Stimulated activated CD4-positive, alpha-beta T cell treated with anti-CD3 and anti-CD28 coated beads, Interleukin-4, amount 100 ng/mL, for 24 hours (primary cell): ENCODE results near the gene OTOP1.
"Not testable (repeated sequence)": the region's sequence is repeated elsewhere in the genome, so short reads cannot be mapped to it uniquely, and the experiment has no call there.

Experiments used
- DNase-seq: peaks from one replicate; pipeline ENCODE4 v3.0.0-alpha.2; 2020

Gene OTOP1

DNA sequence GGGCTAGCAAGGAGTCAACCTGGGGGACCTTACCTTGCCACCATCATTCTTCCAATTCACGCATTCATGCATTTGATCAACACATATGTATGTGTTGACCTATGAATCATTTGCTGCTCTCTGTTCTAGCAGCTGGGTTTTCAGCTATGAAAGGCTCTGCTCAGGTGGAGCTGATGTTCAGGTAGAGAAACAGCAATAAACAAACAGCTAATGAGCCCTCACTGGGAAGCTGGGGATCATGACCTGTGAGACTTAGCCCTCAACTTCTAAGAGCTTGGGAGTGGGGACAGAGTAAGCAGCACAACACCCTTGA, 1.6 kb upstream of the OTOP1 start:
- DNase-seq: no peak

DNA sequence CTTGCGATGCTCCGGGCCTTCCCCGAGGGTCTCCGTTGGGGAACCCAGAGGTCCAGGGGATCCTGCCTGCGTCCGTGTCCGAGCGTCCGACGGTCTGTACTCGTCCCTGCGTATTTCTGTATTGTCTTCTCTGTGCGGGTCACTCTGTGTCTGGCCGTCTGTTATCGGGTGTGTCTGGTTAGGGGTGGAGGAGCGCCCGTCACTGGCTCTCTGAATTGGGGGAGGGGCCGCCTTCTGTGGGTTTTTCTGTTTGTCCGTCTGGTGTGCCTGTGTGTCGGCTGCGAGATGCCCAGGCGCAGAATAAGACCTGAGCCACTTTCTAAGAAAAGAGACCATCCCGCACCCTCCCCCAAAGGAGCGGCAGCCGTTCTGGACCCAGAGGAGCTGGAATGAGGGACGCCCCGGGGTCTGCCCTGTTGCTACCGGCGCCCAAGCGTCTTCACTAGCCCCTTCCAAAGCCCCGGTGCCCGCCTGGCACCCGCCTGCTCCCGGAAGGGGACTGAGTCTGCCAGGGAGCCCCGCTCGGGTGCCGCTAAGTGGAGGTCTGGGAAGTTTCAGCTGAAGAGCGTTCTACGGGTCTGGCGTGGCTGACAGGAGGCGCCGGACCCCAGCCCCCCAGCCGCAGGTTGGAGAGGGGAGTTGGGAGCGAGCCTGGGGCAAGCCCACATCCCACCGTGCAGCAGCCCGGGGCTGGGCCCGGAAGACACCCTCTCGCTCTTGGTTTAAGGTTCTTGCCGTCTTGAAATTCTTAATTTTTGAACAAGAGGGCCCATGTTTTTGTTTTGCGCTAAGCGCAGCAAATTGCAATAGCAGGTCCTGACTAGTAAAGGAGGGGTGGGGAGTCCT, 1.0 kb upstream of the OTOP1 start:
- DNase-seq: no peak

DNA sequence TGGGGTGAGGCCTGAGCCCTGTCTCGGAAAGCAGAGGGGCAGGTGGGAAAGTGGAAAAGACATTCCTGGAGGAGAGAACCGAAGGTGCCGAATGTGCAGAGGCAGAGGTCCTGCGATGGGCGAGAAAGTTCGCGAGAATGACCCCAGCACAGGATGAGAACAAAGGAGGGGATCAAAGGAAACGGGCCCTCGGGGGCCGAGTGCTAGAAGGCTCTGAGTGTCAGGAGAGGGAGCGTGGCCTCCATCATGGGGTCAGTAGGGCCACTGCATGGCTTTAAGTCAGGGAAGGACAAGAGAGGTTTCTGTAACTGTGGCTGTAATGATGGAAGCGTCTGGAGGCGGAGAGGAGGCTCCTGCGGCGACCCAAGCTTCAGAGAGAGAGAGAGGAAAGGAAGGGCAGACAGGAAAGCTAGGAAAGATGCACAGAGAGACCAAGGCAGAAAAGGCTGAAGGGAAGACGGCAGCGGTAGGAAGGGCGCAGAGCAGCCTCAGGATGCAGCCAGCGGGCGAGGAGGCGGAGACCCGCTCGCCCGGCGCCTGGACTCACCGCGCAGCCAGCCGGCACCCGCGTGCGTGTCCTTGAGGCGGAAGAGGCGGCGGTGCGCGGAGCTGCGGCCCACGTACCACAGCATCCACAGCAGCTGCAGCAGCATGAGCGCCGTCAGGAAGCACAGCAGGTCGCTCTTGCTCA, 669 bp downstream of the OTOP1 start:
- DNase-seq: no peak

DNA sequence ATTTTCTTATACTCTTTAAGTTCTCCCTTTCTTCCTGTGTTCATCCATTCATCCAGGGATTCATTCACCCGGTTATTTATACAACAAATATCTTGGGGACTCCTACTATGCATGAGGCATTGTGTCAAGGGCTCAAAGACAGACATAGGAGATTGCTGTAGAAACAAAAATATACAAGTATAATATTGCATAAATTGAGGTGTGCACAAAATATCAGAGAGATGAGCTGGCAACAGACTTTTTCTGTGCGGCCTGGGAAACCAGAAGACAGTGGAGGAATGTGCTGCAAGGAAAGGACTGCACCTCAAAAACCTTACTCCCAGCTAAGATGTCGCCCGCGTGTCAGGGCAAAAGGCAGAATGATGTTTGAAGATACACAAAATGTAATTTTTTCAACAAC, 9.6 kb downstream of the OTOP1 start:
- DNase-seq: no peak

DNA sequence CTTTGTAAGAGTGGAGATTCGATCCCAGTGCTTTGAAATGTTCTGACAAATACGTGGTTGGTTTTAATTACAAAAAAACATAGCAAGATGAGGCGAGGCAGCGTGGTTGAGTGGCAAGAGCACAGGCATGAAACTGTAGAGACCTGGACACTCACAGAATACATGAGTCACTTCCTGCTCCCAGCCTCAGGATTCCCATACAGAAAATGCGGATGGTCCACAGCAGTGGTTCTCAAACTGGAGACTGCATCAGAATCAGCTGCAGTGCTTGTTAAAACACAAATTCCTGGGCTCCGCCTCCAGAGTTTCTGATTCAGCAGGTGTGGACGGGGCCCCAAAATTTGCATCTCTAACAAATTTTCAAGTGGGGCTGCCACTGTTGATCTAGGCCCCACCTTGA, 10.1 kb downstream of the OTOP1 start:
- DNase-seq: no peak

DNA sequence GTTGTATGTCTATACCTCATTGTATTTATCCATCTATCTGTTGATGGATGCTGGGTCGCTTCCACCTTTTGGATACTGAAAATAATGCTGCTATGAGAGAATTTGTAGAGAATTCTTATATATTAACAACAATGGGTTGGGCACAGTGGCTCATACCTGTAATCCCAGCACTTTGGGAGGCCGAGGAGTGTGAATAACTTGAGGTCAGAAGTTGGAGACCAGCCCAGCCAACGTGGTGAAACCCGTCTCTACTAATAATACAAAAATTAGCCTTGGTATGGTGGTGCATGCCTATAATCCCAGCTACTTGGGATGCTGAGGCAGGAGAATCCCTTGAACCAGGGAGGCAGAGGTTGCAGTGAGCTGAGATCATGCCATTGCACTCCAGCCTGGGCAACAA, 13.1 kb downstream of the OTOP1 start:
- not testable (repeated sequence) for DNase-seq

DNA sequence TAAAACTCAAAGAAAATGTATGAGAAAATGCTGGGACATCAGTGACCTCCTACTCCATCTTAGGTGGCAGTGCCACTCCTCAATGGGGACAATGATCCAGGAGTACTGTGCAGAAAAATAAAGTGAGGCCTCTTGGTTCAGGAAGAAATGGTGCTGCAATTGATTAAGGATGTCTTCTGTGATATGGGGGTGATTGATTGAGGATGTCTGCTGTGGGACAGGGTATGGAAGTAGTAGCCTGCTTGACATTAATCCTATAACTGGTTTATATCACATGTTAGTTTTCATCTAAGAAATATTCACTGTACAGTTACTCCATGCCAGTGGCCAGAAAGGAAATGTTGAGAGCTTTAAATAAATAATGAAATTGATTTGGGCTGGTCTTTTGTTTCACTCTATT, 20.5 kb downstream of the OTOP1 start:
- DNase-seq: no peak

DNA sequence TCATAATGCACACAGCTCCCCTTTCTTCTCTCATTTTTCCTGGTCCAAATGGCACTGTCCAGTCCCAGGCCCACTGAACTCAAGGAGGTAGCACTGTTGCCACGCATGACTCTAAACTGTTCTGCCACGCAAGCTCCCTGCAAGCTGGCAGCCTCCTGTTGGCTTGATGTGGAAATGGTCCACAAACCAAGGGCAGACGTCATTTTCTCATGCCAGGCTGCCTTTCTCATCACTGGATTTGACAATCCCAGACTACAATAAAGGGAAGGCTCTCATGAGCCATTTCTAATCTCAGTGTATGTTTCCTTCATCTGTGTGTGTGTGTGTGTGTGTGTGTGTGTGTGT, 22.4 kb downstream of the OTOP1 start:
- DNase-seq: no peak

DNA sequence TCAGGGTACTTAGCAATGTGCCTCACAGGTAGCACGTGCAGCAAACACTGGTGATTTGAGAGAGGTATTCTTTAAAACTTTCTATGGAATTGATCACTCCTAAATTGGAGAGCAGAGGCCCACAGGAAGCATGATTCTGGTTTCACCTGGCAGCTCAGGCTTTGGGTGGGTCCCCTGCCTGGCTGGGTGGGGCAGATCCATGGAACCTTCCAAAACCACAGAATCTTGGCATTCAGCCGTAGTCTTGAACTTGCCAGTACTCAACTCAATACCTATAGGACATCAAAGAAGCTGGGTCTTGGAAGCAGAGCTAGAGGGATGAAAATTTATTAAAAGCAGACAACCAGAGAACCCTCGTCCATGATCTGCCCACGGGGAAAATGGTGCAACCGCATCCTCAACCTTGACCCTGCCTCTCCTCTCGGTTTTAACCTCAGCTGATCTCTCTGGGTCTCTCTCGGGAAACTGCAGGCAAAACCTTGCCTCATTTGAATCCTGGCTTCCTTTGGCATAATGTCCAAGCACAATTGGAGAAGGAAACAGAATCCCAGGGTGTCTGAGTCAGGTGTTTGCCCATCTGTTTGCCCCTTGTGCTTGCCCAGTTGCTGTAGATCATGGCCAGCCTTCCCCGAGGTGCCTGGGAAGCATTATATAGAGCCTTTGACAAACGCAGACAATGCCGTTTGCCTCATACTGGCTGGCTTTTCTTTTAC, 22.9 kb downstream of the OTOP1 start:
- no peak for DNase-seq

DNA sequence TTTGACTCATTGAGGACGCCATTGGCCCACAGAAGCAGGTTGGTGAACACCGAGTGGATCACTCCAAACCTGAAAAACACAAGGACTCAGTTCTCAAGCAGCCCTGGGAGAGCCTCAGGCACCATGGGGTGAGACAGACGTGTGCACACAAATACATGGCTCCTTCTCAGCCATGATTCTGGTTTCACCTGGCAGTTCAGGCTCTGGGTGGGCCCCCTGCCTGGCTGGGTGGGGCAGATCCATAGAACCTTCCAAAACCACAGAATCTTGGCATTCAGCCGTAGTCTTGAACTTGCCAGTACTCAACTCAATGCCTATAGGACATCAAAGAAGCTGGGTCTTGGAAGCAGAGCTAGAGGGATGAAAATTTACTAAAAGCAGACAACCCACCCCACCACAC, 24.2 kb downstream of the OTOP1 start:
- DNase-seq: no peak

DNA sequence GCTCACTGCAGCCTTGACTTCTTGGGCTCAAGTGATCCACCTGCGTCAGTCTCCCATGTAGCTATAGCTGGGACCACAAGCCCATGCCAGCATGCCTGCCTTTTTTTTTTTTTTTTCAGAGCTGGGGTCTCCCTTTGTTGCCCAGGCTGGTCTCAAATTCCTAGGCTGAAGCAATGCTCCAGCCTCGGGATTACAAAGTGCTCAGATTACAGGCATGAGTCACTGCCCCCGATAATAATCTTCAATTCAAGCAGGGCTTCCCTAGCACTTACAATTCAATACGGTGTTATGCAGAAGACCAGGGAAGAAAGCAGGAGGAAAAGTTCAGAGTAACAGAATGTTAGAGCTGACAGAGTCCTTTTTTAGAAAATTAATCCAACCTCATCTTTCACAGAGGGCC, 26.1 kb downstream of the OTOP1 start:
- DNase-seq: no peak

DNA sequence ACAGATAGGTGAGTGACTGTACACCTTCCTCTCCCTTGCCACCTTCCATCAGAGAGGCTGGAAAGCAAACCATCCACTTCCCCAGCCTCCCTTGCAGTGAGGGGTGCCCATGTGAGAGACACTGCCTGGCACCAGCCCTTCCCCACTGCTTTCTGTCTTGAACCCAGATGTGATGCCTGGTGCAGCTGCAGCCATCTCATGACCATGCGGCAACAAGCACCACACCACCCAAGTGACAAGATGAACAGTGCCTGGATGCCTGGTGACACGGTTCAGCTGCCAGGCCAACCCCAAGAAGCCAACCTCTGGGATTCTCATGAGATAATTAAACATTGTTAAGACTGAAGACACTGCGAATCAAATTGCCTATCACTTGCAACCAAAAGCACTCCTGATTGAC, 31.4 kb downstream of the OTOP1 start:
- no peak for DNase-seq

DNA sequence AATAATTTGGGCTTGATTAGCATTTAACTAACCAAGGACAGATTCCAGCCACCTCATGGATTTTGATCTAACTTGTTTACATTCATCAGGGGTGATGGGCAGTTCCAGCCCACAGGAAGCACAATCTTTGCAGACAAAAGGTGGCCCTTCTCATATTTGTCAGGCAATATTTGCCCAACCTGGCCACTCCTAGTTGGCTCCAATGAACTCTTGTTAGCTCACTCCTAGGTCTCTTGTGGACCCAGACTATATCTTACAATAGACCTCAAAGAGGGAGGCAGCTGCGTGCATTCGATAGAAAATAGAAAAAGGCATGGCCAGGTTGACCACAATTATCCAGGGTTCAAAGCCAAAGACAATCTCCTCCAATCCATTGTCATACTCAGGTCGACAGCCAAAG, 38.2 kb downstream of the OTOP1 start:
- not testable (repeated sequence) for DNase-seq

DNA sequence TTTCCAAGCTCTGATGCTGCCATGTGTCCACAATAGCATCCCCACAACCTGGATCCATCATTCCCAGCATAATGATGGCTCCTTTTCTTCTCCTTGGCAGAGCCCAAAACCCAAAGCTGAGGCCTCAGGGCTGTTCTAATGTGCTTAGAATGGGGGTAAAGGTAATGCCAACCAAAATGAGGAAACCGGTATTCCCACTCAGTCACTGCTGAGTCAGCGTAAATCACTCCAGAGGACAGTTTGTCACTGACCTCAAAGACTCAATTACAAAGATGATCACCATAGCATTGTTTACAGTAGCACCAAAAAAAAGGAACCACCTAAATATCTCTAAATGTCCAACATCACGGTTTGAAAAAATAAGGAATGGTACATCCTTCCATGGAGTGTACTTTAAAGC, 41.2 kb downstream of the OTOP1 start:
- DNase-seq: no peak

DNA sequence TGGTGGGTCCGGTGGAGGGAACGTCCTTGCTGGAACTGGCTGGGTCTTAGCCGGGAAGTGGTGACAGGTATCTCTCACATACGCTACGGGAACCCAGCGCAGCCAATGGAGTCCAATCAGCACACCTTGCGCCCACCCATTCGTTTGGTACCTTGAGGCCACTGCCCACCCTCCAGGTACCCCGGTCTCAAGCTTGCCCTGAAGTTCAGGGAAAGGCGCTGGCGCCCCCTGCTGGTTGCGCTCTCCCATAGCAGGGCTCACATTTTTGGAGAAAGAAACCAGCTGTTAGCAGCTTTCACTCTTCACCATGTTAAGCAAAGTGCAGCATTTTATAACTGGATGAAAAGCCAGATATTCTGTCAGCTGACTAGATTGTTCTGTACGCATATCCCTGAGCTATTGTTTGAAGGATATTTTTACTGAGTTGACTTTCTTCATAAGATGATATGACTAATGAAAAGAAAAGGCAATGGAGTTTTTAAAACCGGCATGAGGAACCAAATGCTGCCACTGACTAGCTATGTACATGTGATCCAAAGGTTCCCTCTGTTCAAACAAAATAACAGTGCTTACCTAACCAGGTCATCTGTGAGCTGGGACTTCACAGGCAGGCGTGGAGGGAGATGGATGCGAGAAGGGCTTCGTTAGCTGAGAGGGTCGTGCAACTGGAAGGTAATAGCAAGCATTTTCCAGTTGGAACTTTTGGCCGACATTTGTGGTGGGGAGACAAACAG, 43.7 kb downstream of the OTOP1 start:
- DNase-seq: no peak

DNA sequence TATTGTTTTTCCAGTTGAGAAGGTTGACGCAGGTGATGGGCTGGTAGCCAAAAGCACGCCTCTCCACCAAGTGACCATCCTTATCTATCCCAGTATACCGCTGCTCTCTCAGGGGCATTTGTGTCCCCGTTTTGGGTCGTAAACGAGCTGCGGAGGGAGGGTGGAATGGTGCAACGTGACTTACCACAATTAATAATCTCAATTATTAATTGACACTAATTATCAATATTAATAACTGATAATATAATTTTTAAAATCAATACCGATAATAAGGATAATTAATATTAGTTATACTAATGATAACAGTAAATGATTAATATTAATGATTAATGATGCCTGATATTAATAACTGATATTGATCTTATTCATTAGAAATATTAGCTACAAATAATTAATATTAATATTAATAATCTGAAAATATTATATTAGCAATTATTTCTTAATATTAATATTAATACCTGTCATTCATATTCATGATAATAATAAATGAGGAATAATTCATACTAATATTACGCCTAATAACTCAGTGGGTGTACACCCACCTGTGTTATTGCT, 56.1 kb downstream of the OTOP1 start:
- DNase-seq: no peak

DNA sequence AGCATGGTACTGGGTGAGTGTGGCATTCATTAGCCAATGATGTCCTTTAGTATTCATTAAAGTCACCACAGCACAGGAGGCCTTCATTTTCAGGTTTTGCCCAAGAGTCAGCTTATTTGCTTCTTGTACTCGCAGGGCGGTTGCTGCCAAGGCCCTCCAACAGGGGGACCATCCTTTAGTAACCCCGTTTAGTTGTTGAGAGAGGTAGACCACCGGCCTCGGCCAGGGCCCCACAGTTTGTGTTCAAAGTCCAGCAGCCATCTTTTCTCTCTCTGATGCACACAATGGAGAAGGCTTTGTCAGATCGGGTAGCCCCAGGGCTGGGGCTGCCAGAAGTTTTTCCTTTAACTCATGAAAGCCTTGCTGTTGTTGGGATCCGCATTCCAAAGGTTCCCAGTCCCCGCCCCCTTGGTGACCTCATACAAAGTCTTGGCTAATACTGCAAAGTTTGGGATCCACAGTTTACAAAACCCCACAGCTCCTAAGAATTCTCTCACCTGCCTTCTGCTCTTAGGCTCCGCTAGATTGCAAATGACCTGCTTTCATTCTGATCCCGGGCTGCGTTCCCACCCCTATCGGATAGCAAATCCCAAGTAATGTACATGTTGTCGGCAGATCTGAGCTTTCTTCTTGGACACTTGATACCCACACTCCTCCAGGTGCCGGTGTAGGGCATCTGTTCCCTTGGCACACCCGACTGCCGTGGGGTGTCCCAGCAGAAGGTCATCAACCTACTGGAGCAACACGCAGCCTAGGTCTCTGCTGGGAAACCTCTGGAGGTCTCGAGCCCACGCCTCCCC, 58.5 kb downstream of the OTOP1 start:
- not testable (repeated sequence) for DNase-seq

DNA sequence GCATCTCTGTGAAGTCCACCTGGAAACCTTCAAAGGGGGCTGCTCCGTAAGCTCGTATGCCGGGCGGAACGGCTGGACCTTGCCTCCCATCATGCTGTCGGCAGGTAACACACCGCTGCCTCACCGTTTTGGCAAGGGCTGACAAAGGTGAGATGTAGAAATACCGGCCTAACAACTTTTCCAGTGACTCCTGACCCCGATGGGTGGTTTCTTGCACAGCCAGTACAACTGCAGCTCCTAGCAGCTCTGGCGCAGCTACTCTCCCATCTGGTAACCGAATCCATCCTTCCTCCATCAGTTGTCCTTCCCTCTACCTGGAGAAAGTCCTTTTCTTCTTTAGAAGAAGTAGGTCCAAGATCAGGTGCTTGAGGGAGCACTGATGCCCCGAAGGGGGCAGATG, 59.7 kb downstream of the OTOP1 start:
- not testable (repeated sequence) for DNase-seq

DNA sequence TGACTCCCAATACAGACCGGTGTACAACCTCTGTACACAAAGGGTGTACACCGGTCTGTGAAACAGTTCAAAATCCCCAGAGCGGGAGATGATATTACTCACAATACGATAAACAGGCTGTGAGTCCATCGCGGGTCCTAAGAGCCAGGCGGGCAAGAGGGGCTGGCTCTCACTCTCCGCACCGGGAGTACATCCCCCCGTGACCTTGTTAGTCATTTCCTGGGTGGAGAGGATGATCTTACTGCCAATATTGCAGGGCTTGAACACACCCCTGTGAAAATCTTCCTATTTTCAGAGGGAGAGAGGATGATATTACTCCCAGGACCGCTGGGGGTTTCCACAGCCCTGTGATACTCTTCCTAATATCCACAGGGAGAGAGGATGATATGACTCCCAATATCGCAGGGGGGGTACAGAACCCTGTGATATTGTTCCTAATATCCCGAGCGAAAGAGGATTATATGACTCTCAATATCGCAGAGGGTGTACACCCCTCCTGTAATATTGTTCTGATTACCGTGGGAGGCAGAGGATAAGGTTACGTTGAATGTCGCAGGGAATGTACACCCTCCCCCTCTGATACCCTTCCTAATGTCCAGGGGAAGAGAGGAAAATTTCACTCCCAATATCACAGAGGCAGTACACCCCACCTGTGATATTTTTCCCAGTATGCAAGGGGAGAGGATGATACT, 60.9 kb downstream of the OTOP1 start:
- DNase-seq: not testable (repeated sequence)

DNA sequence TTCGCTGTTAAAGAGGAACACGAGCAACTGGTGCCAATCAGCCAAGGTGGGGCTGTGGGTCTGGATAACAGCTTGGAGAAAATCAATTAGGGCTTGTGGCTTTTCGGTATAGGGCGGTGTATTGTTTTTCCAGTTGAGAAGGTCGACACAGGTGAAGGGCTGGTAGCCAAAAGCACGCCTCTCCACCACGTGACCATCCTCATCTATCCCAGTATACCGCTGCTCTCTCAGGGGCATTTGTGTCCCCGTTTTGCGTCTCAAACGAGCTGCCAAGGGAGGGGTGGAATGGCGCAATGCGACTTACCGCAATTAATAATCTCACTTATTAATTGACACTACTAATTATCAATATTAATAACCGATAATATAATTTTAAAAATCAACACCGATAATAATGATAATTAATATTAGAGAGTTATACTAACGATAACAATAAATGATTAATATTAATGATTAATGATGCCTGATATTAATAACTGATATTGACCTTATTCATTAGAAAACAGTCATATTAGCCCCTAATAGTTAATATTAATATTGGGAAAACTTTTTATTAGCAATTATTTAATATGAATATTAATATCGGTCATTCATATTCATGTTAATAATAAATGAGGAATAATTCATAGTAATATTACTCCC, 62.1 kb downstream of the OTOP1 start:
- DNase-seq: not testable (repeated sequence)

DNA sequence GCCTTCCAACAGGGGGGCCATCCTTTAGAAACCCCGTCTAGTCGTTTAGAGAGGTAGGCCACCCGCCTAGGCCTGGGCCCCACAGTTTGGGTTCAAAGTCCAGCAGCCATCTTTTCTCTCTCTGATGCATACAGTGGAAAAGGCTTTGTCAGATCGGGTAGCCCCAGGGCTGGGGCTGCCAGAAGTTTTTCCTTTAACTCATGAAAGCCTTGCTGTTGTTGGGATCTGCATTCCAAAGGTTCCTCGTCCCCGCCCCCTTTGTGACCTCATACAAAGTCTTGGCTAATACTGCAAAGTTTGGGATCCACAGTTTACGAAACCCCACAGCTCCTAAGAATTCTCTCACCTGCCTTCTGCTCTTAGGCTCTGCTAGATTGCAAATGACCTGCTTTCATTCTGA, 64.5 kb downstream of the OTOP1 start:
- DNase-seq: not testable (repeated sequence)
